Neural cell (in vitro differentiated cells): ENCODE results near the gene C6orf132. TPM values are rescaled to one million over a fixed set of nuclear protein-coding genes. Genes with fewer than 3 reads are reported as not detected.

Experiments
- H2AFZ ChIP-seq: fragments of 200-600, 300-800 bp; sonication (generic), shearing (Covaris generic); 2 replicates; pipeline ENCODE4 v1.6.0; 2014; ENCODE audit warnings: low read depth, mild to moderate bottlenecking, antibody characterized with exemption, low read length, moderate library complexity
- H3F3A ChIP-seq: fragments of 200-600 bp; shearing (Covaris generic); 2 replicates; pipeline ENCODE4 v1.6.1; 2016; ENCODE audit warnings: mild to moderate bottlenecking, moderate library complexity, mixed read lengths, antibody characterized with exemption, low read length; ENCODE audit not compliant: insufficient read depth, poor library complexity, severe bottlenecking
- H3K27ac ChIP-seq: fragments of 200-600, 300-800 bp; sonication (generic), shearing (Covaris generic); 2 replicates; pipeline ENCODE4 v1.5.1; 2014; ENCODE audit warnings: mild to moderate bottlenecking, low read length, moderate library complexity
- H3K27me3 ChIP-seq: fragments of 300-800, 200-600 bp; sonication (generic), shearing (Covaris generic); 2 replicates; pipeline ENCODE4 v1.6.0; 2014; ENCODE audit warnings: mild to moderate bottlenecking, low read depth, low read length, moderate library complexity; ENCODE audit not compliant: insufficient read depth
- H3K36me3 ChIP-seq: fragments of 300-800, 200-600 bp; sonication (generic), shearing (Covaris generic); 2 replicates; pipeline ENCODE4 v1.5.1; 2014; ENCODE audit warnings: mild to moderate bottlenecking, antibody characterized with exemption, low read length, moderate library complexity; ENCODE audit not compliant: insufficient read depth
- H3K4me2 ChIP-seq: fragments of 300-800, 200-600 bp; sonication (generic), shearing (Covaris generic); 2 replicates; pipeline ENCODE4 v1.6.0; 2014; ENCODE audit warnings: mild to moderate bottlenecking, low read length
- H3K4me3 ChIP-seq: fragments of 300-800, 200-600 bp; sonication (generic), shearing (Covaris generic); 2 replicates; pipeline ENCODE4 v1.5.1; 2014; ENCODE audit warnings: mild to moderate bottlenecking, low read length, moderate library complexity
- H3K79me2 ChIP-seq: fragments of 200-600 bp; shearing (Covaris generic); replicated peaks from 2 replicates; pipeline ENCODE4 v1.6.0; 2014; ENCODE audit warnings: mild to moderate bottlenecking, low read length, moderate library complexity; ENCODE audit not compliant: insufficient read depth
- H3K9ac ChIP-seq: fragments of 300-800, 200-600 bp; sonication (generic), shearing (Covaris generic); 2 replicates; pipeline ENCODE4 v1.6.1; 2016; ENCODE audit warnings: mild to moderate bottlenecking, low read length, mixed read lengths
- H3K9me2 ChIP-seq: fragments of 200-600 bp; shearing (Covaris generic); 2 replicates; pipeline ENCODE4 v1.6.1; 2016; ENCODE audit warnings: mild to moderate bottlenecking, low read length, mixed read lengths; ENCODE audit not compliant: insufficient read depth
- H3K9me3 ChIP-seq: fragments of 200-600, 300-800 bp; sonication (generic), shearing (Covaris generic); 2 replicates; pipeline ENCODE4 v1.6.1; 2016; ENCODE audit warnings: mild to moderate bottlenecking, mixed run types, low read length, moderate library complexity, mixed read lengths
- H4K20me1 ChIP-seq: fragments of 200-600 bp; shearing (Covaris generic); 2 replicates; pipeline ENCODE4 v1.6.1; 2016; ENCODE audit warnings: mild to moderate bottlenecking, mixed run types; ENCODE audit not compliant: insufficient read depth
- EP300 ChIP-seq: fragments of 450-650 bp; conservative IDR thresholded peaks from 2 replicates; pipeline ENCODE4 v1.6.1; 2014; ENCODE audit warnings: antibody characterized with exemption, mild to moderate bottlenecking, moderate library complexity; ENCODE audit not compliant: poor library complexity, severe bottlenecking
- EZH2 ChIP-seq: fragments of 200-600, 300-800 bp; shearing (Covaris generic), sonication (generic); IDR thresholded peaks from 2 replicates; pipeline ENCODE4 v1.6.1; 2014; ENCODE audit warnings: antibody characterized with exemption, low read length, borderline replicate concordance, mild to moderate bottlenecking; ENCODE audit not compliant: insufficient read depth, poor library complexity, severe bottlenecking
- MXI1 ChIP-seq: fragments of 450-650 bp; conservative IDR thresholded peaks from 2 replicates; pipeline ENCODE4 v1.6.1; 2014; ENCODE audit warnings: antibody characterized with exemption, mild to moderate bottlenecking; ENCODE audit not compliant: poor library complexity, severe bottlenecking
- POLR2AphosphoS5 ChIP-seq: IDR thresholded peaks from 2 replicates; pipeline ENCODE4 v1.6.1; 2012
- RAD21 ChIP-seq: fragments of 450-650 bp; conservative IDR thresholded peaks from 2 replicates; pipeline ENCODE4 v1.6.1; 2014; ENCODE audit warnings: antibody characterized with exemption, mild to moderate bottlenecking, moderate library complexity
- REST ChIP-seq: IDR thresholded peaks from 2 replicates; pipeline ENCODE4 v1.6.1; 2012; ENCODE audit warnings: borderline replicate concordance
- SMC3 ChIP-seq: fragments of 450-650 bp; conservative IDR thresholded peaks from 2 replicates; pipeline ENCODE4 v1.6.1; 2014; ENCODE audit warnings: antibody characterized with exemption, mild to moderate bottlenecking, moderate library complexity; ENCODE audit not compliant: poor library complexity
- TAF1 ChIP-seq: IDR thresholded peaks from 2 replicates; pipeline ENCODE4 v1.6.1; 2012; ENCODE audit warnings: low read depth
- polyA plus RNA-seq: library from polyadenylated mRNA; depleted of rRNA; stranded (reverse); fragments of >200 nt; gene quantifications from 2 replicates; pipeline ENCODE4 v1.2.3, GENCODE V29; 2014
- TF ChIP-seq, protein P1 (sequence below): fragments of 450-650 bp; IDR thresholded peaks from 2 replicates; pipeline ENCODE4 v1.5.1; 2014; ENCODE audit warnings: antibody characterized with exemption, mild to moderate bottlenecking, moderate library complexity; ENCODE audit not compliant: poor library complexity, severe bottlenecking

Gene C6orf132
- polyA plus RNA-seq, 1 donor from 2014 or later = not detected

GRCh38 chr6:42100029-42100901 lies 42.2 kb downstream of the C6orf132 start:
- Histone ChIP-seq H3K79me2 (no peaks in the 10 kb centered on the region), H3F3A (no peaks in the 10 kb centered on the region), H4K20me1 (no peaks in the 10 kb centered on the region), H2AFZ (no peak overlapping the region), H3K4me2 (no peak overlapping the region), H3K9me3 (no peaks in the 10 kb centered on the region), H3K27me3 (no peaks in the 10 kb centered on the region), H3K9ac (no peak overlapping the region), H3K36me3 (no peaks in the 10 kb centered on the region), H3K9me2 (no peaks in the 10 kb centered on the region), H3K4me3 (no peak overlapping the region), H3K27ac (no peak overlapping the region)
- TF ChIP-seq EZH2 = no peak
- TF ChIP-seq SMC3 = no peak
- TF ChIP-seq TAF1 = no peak
- TF ChIP-seq REST = no peak
- TF ChIP-seq MXI1 = no peak
- no peak for TF ChIP-seq EP300

GRCh38 chr6:42099340-42100028 lies 42.9 kb downstream of the C6orf132 start:
- no peaks in the 10 kb centered on the region for H3K9me2 ChIP-seq
- H4K20me1 ChIP-seq = no peaks in the 10 kb centered on the region
- TF ChIP-seq, protein P1, sequence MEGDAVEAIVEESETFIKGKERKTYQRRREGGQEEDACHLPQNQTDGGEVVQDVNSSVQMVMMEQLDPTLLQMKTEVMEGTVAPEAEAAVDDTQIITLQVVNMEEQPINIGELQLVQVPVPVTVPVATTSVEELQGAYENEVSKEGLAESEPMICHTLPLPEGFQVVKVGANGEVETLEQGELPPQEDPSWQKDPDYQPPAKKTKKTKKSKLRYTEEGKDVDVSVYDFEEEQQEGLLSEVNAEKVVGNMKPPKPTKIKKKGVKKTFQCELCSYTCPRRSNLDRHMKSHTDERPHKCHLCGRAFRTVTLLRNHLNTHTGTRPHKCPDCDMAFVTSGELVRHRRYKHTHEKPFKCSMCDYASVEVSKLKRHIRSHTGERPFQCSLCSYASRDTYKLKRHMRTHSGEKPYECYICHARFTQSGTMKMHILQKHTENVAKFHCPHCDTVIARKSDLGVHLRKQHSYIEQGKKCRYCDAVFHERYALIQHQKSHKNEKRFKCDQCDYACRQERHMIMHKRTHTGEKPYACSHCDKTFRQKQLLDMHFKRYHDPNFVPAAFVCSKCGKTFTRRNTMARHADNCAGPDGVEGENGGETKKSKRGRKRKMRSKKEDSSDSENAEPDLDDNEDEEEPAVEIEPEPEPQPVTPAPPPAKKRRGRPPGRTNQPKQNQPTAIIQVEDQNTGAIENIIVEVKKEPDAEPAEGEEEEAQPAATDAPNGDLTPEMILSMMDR = no peak
- TF ChIP-seq EP300 (no peak), TAF1 (no peak), MXI1 (no peak), POLR2AphosphoS5 (no peak), EZH2 (no peak), RAD21 (no peak), SMC3 (no peak), REST (no peak)
- no peak overlapping the region for H3K9ac ChIP-seq
- H3K9me3 ChIP-seq = no peaks in the 10 kb centered on the region
- H3K36me3 ChIP-seq = no peaks in the 10 kb centered on the region
- H3F3A ChIP-seq = no peaks in the 10 kb centered on the region
- no peak overlapping the region for H3K4me2 ChIP-seq
- no peak overlapping the region for H3K4me3 ChIP-seq
- no peak overlapping the region for H3K27ac ChIP-seq
- no peak overlapping the region for H2AFZ ChIP-seq
- no peaks in the 10 kb centered on the region for H3K27me3 ChIP-seq
- no peaks in the 10 kb centered on the region for H3K79me2 ChIP-seq
